DOHH2 (cell line): ENCODE measurements around the gene LAMC3.

Experiments used
- H3F3A ChIP-seq: fragments of 200-600 bp; sonication (generic), shearing (Covaris generic); 2 replicates; pipeline ENCODE4 v1.6.0; 2016; ENCODE audit warnings: antibody characterized with exemption, mild to moderate bottlenecking; ENCODE audit not compliant: control insufficient read depth, insufficient read depth
- H3K27ac ChIP-seq: fragments of 200-600 bp; sonication (generic); 2 replicates; pipeline ENCODE4 v1.5.1; 2014; ENCODE audit warnings: low read depth, mild to moderate bottlenecking, low read length, moderate library complexity
- H3K27me3 ChIP-seq: fragments of 200-600 bp; sonication (generic); 2 replicates; pipeline ENCODE4 v1.6.1; 2014; ENCODE audit warnings: mild to moderate bottlenecking, low read length, mixed read lengths; ENCODE audit not compliant: control insufficient read depth
- H3K36me3 ChIP-seq: fragments of 200-600 bp; sonication (generic); 2 replicates; pipeline ENCODE4 v1.6.1; 2014; ENCODE audit warnings: mild to moderate bottlenecking, low read length, moderate library complexity, mixed read lengths; ENCODE audit not compliant: control insufficient read depth
- H3K4me1 ChIP-seq: fragments of 200-600 bp; sonication (generic); 2 replicates; pipeline ENCODE4 v1.6.1; 2014; ENCODE audit warnings: mild to moderate bottlenecking, low read length, mixed read lengths; ENCODE audit not compliant: control insufficient read depth
- H3K4me2 ChIP-seq: fragments of 200-600 bp; sonication (generic); 2 replicates; pipeline ENCODE4 v1.6.0; 2014; ENCODE audit warnings: mild to moderate bottlenecking, low read length, moderate library complexity
- H3K4me3 ChIP-seq: fragments of 200-600 bp; sonication (generic); 2 replicates; pipeline ENCODE4 v1.5.1; 2014; ENCODE audit warnings: mild to moderate bottlenecking, low read length, mixed read lengths
- H3K79me2 ChIP-seq: fragments of 200-600 bp; sonication (generic); 2 replicates; pipeline ENCODE4 v1.6.1; 2014; ENCODE audit warnings: mild to moderate bottlenecking, low read length, mixed read lengths; ENCODE audit not compliant: control insufficient read depth
- H3K9me2 ChIP-seq: fragments of 200-600 bp; sonication (generic); replicated peaks from 2 replicates; pipeline ENCODE4 v1.6.1; 2014; ENCODE audit warnings: mild to moderate bottlenecking, low read length, mixed read lengths; ENCODE audit not compliant: control insufficient read depth
- H3K9me3 ChIP-seq: fragments of 200-600 bp; sonication (generic); 2 replicates; pipeline ENCODE4 v1.6.1; 2014; ENCODE audit warnings: antibody characterized with exemption, low read length, mixed read lengths; ENCODE audit not compliant: control insufficient read depth, insufficient read depth
- H4K20me1 ChIP-seq: fragments of 200-600 bp; sonication (generic); 2 replicates; pipeline ENCODE4 v1.6.0; 2014; ENCODE audit warnings: low read depth, mild to moderate bottlenecking, antibody characterized with exemption, low read length, moderate library complexity; ENCODE audit not compliant: control insufficient read depth, insufficient read depth
- EZH2phosphoT487 ChIP-seq: fragments of 200-600 bp; sonication (generic); IDR thresholded peaks from 2 replicates; pipeline ENCODE4 v1.6.1; 2017; ENCODE audit warnings: borderline replicate concordance, mild to moderate bottlenecking, antibody characterized with exemption, low read length, moderate library complexity, mixed read lengths
- TF ChIP-seq, protein P1 (sequence below): fragments of 200-600 bp; sonication (generic); IDR thresholded peaks from one replicate; pipeline ENCODE4 v1.5.1; 2014; ENCODE audit warnings: antibody characterized with exemption, mild to moderate bottlenecking, low read depth, low read length; ENCODE audit not compliant: poor library complexity, severe bottlenecking

Gene LAMC3

DNA sequence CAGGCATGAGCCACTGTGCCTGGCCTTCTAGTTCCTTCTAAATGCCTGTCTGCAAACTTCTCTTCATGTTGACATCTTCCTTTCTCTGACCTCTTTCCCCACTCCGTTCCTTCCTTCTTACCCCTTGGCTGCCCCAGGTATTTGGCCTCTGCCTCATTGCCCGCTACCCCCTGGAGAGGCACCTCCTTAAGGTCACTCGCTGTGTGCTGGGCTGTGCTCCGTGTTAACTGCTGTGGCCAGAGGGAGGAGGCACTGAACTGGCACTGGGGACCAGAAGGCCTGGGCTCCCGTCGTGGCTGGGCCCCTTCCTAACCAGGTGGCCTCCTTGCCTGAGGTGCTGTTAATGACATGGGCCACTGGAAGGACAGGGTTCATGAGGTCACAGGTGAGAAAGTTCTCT lies 39.4 kb downstream of the LAMC3 start:
- H4K20me1 ChIP-seq: no peaks in the 10 kb centered on the region
- no peaks in the 10 kb centered on the region for H3K79me2 ChIP-seq
- no peak overlapping the region for H3K27ac ChIP-seq
- no peaks in the 10 kb centered on the region for H3K36me3 ChIP-seq
- no peaks in the 10 kb centered on the region for H3K9me2 ChIP-seq
- peaks cover 4% of the 10 kb centered on the region for H3F3A ChIP-seq
- H3K27me3 ChIP-seq: peaks cover 16% of the 10 kb centered on the region
- peaks cover 28% of the 10 kb centered on the region for H3K4me1 ChIP-seq
- H3K9me3 ChIP-seq: no peaks in the 10 kb centered on the region
- no peak overlapping the region for H3K4me2 ChIP-seq
- no peak for TF ChIP-seq EZH2phosphoT487
- TF ChIP-seq, protein P1, sequence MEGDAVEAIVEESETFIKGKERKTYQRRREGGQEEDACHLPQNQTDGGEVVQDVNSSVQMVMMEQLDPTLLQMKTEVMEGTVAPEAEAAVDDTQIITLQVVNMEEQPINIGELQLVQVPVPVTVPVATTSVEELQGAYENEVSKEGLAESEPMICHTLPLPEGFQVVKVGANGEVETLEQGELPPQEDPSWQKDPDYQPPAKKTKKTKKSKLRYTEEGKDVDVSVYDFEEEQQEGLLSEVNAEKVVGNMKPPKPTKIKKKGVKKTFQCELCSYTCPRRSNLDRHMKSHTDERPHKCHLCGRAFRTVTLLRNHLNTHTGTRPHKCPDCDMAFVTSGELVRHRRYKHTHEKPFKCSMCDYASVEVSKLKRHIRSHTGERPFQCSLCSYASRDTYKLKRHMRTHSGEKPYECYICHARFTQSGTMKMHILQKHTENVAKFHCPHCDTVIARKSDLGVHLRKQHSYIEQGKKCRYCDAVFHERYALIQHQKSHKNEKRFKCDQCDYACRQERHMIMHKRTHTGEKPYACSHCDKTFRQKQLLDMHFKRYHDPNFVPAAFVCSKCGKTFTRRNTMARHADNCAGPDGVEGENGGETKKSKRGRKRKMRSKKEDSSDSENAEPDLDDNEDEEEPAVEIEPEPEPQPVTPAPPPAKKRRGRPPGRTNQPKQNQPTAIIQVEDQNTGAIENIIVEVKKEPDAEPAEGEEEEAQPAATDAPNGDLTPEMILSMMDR: no peak
- no peak overlapping the region for H3K4me3 ChIP-seq

DNA sequence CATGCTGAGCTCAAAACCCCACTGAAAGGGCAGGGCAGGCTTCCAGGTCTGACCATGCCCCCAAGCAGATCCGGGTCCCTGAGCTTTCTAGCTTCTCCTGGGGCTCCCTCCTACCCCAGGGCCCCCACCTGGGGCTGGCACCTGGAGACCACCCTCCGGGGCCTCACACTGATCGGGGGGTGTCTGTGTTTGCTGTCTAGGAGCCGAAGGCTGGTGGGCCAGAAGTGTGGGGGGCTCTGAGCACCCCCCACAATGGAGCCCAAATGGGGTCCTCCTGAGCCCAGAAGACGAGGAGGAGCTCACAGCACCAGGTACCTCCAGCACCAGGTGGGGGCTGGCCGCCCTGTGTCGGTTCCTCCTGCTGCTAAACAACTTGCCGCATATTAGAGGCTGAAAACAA lies 39.8 kb downstream of the LAMC3 start:
- TF ChIP-seq EZH2phosphoT487: no peak
- TF ChIP-seq, protein P1: no peak
- Histone ChIP-seq H3K9me3 (no peaks in the 10 kb centered on the region), H3K4me2 (no peak overlapping the region), H3K4me1 (peaks cover 23% of the 10 kb centered on the region), H4K20me1 (no peaks in the 10 kb centered on the region), H3K27ac (no peak overlapping the region), H3K36me3 (no peaks in the 10 kb centered on the region), H3K27me3 (peaks cover 16% of the 10 kb centered on the region), H3K79me2 (no peaks in the 10 kb centered on the region), H3K4me3 (no peak overlapping the region), H3K9me2 (no peaks in the 10 kb centered on the region), H3F3A (no peaks in the 10 kb centered on the region; the same call in 1 of the 2 replicates)

DNA sequence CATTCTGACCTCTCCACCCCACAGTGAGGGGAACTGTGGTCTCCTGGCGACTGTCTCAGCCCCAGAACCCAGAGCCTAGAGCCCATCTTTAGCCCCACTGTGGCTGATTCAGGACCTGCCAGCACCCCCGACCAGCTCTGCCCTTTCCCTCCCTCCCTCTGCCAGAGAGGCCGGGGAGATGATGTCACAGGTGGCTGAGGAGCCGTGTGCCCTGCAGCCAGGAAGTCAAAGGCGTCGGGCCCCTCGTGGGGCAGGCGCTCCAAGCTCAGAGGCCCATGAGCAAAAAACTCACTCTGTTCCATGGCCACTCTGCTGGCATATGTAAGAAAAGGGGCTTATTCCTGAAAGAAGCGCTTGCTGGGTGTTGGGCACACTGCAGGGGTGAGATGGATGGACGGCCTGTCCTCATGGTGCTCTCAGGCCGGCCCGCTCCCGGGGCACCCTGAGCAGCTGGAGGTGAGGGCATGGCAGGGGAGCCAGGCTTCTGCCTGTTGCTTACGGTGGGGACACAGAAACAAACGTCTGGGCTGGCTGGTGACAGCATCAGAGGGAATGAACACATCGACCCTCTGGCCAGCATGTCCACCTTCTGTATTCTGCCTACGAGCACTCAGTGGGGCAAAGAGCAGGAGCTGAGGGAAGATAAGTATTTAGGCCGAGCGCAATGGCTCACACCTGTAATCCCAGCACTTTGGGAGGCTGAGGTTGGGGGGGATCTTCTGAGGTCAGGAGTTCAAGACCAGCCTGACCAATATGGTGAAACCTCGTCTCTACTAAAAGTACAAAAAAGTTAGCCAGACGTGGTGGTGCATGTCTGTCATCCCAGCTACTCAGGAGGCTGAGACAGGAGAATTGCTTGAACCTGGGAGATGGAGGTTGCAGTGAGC lies 41.1 kb downstream of the LAMC3 start:
- H3K4me3 ChIP-seq: no peak overlapping the region
- H3K4me1 ChIP-seq: peaks cover 10% of the 10 kb centered on the region
- H3K27me3 ChIP-seq: peaks cover 16% of the 10 kb centered on the region
- no peaks in the 10 kb centered on the region; the same call in 1 of the 2 replicates for H3F3A ChIP-seq
- H3K36me3 ChIP-seq: no peaks in the 10 kb centered on the region
- no peaks in the 10 kb centered on the region for H3K9me2 ChIP-seq
- TF ChIP-seq EZH2phosphoT487: no peak
- TF ChIP-seq, protein P1: no peak
- no peak overlapping the region for H3K4me2 ChIP-seq
- H3K79me2 ChIP-seq: no peaks in the 10 kb centered on the region
- no peaks in the 10 kb centered on the region for H3K9me3 ChIP-seq
- H3K27ac ChIP-seq: no peak overlapping the region
- H4K20me1 ChIP-seq: no peaks in the 10 kb centered on the region
